ENCODE results near the gene BLOC1S6. TPM values are rescaled to one million over a fixed set of nuclear protein-coding genes. Genes with fewer than 3 reads are reported as not detected.

BLOC1S6 gene
- total and polyA plus RNA-seq, 2 of the 13 experiments (the other 11 are each of a cell fraction or from before 2014, with no cell fraction given): 11.8 to 44.3 TPM

DNA sequence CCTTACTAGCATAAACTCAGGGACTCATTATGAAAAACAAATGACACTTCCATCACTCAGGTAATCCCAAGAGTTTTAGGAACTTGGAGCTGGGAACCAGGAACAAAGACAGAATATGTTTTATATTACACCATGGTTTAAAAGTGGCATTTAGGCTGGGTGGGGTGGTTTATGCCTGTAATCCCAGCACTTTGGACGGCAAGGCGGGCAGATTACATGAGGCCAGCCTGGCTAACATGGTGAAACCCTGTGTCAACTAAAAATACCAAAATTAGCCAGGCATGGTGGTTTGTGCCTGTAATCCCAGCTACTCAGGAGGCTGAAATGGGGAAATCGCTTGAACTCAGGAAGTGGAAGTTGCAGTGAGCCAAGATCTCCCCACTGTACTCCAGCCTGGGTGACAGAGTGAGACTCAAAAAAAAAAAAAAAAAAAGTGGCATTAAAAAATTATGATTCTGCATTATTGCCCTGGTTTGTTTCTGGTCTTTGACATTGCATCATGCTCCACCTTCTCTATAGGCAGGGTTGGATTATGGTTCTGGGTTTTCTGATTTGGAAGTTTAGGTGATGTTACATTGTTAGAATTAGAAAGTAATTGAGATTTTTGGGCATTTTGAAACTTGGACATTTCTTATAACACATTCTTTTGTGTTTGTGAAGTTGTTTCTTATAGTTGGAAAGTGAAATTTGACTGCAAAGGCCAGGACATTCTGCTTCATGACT, 66.7 kb downstream of the BLOC1S6 start (continued):
- TF ChIP-seq KDM5B (CRISPR knock-in tag; IDR thresholded peaks at IDR 0.05; ENCODE audit: borderline replicate concordance) (no peak), ZNF326 (CRISPR knock-in tag; IDR thresholded peaks at IDR 0.05; ENCODE audit: borderline replicate concordance) (no peak), ZIK1 (CRISPR knock-in tag; IDR thresholded peaks at IDR 0.05; ENCODE audit: borderline replicate concordance, low read depth) (no peak), KLF16 (CRISPR knock-in tag; IDR thresholded peaks at IDR 0.05) (no peak), ZNF232 (CRISPR knock-in tag; IDR thresholded peaks at IDR 0.05; ENCODE audit: borderline replicate concordance) (no peak), RARG (CRISPR knock-in tag; IDR thresholded peaks at IDR 0.05; ENCODE audit: low read depth) (no peak), MXD4 (CRISPR knock-in tag; IDR thresholded peaks at IDR 0.05) (no peak), SMC3 (IDR thresholded peaks at IDR 0.05; ENCODE audit: low read length) (no peak), KDM5A (IDR thresholded peaks at IDR 0.05; ENCODE audit: borderline replicate concordance, low read length) (no peak), PAF1 (CRISPR knock-in tag; IDR thresholded peaks at IDR 0.05) (no peak)
- TF ChIP-seq, protein P1, sequence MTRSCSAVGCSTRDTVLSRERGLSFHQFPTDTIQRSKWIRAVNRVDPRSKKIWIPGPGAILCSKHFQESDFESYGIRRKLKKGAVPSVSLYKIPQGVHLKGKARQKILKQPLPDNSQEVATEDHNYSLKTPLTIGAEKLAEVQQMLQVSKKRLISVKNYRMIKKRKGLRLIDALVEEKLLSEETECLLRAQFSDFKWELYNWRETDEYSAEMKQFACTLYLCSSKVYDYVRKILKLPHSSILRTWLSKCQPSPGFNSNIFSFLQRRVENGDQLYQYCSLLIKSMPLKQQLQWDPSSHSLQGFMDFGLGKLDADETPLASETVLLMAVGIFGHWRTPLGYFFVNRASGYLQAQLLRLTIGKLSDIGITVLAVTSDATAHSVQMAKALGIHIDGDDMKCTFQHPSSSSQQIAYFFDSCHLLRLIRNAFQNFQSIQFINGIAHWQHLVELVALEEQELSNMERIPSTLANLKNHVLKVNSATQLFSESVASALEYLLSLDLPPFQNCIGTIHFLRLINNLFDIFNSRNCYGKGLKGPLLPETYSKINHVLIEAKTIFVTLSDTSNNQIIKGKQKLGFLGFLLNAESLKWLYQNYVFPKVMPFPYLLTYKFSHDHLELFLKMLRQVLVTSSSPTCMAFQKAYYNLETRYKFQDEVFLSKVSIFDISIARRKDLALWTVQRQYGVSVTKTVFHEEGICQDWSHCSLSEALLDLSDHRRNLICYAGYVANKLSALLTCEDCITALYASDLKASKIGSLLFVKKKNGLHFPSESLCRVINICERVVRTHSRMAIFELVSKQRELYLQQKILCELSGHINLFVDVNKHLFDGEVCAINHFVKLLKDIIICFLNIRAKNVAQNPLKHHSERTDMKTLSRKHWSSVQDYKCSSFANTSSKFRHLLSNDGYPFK (CRISPR knock-in tag; IDR thresholded peaks at IDR 0.05; ENCODE audit: borderline replicate concordance): no peak

Measured in HepG2 (cell line).